Tibial artery (tissue), 4 donors: Measurements from ENCODE around the gene PIH1D1.

Experiments
- DNase-seq, 2 donors: peaks; one replicate each; pipeline ENCODE4 v3.0.0-alpha.2; 2019
- H3K27ac ChIP-seq, 2 donors: fragments of 200-600 bp; sonication (generic) in 1 of 2; 1 replicate in 1 of 2; 2 replicates in 1 of 2; pipeline ENCODE4 v1.5.1; 2018 to 2019; ENCODE audit warnings: mild to moderate bottlenecking in 1 of 2
- H3K27me3 ChIP-seq, 2 donors: fragments of 200-600 bp; sonication (generic) in 1 of 2; one replicate each; pipeline versions ENCODE4 v1.5.1 to v1.6.0; 2016 to 2019
- H3K36me3 ChIP-seq, 3 donors: fragments of 200-600 bp; sonication (generic) in 2 of 3; one replicate each; pipeline ENCODE4 v1.5.1; 2016 to 2019; ENCODE audit warnings: mild to moderate bottlenecking in 2 of 3
- H3K4me1 ChIP-seq, 4 donors: fragments of 200-600 bp; sonication (generic) in 2 of 4; 1 replicate in 3 of 4; 2 replicates in 1 of 4; pipeline ENCODE4 v1.5.1; 2016 to 2019
- H3K4me3 ChIP-seq, 2 donors: fragments of 200-600 bp; sonication (generic) in 1 of 2; 1 replicate in 1 of 2; 2 replicates in 1 of 2; pipeline ENCODE4 v1.5.1; 2018 to 2019; ENCODE audit warnings: mild to moderate bottlenecking in 2 of 2
- H3K9me3 ChIP-seq, 3 donors: fragments of 200-600 bp; sonication (generic) in 1 of 3; one replicate each; pipeline ENCODE4 v1.5.1; 2016 to 2019
- intact Hi-C: fragments of 100-400 bp; cut with DNase I; formaldehyde crosslinking; loops from one replicate; pipeline ENCODE4 v1.15.0; 2023; ENCODE audit warnings: low total_unique reads
- TF ChIP-seq, protein P1 (sequence below), 2 experiments: fragments of 200-600 bp in 1 of 2; fragments of 450-650 bp in 1 of 2; IDR thresholded peaks; one replicate each; pipeline ENCODE4 v1.5.1; 2017 to 2019; ENCODE audit warnings: antibody characterized with exemption in 2 of 2, mild to moderate bottlenecking in 1 of 2, moderate library complexity in 1 of 2

Gene PIH1D1

GRCh38 chr19:49488046-49488862, 36.6 kb upstream of the PIH1D1 start:
- H3K9me3 ChIP-seq, result no peaks in the 10 kb centered on the region
- peak overlapping the region; percentile 80 to 89 for H3K4me3 ChIP-seq
- peaks cover 0 to 29% (median 26%) of the 10 kb centered on the region in 4 donors for H3K4me1 ChIP-seq
- intact Hi-C loops, result no loop called here
- H3K27ac ChIP-seq, result peak overlapping the region; percentile 83 to 84
- DNase-seq, result no peak
- TF ChIP-seq, protein P1, sequence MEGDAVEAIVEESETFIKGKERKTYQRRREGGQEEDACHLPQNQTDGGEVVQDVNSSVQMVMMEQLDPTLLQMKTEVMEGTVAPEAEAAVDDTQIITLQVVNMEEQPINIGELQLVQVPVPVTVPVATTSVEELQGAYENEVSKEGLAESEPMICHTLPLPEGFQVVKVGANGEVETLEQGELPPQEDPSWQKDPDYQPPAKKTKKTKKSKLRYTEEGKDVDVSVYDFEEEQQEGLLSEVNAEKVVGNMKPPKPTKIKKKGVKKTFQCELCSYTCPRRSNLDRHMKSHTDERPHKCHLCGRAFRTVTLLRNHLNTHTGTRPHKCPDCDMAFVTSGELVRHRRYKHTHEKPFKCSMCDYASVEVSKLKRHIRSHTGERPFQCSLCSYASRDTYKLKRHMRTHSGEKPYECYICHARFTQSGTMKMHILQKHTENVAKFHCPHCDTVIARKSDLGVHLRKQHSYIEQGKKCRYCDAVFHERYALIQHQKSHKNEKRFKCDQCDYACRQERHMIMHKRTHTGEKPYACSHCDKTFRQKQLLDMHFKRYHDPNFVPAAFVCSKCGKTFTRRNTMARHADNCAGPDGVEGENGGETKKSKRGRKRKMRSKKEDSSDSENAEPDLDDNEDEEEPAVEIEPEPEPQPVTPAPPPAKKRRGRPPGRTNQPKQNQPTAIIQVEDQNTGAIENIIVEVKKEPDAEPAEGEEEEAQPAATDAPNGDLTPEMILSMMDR (IDR thresholded peaks at IDR 0.05), result no peak
- H3K36me3 ChIP-seq, result peaks cover 32 to 49% (median 41%) of the 10 kb centered on the region in 3 donors
- H3K27me3 ChIP-seq, result no peaks in the 10 kb centered on the region

- peaks cover 31 to 41% (median 34%) of the 10 kb centered on the region in 3 donors for H3K36me3 ChIP-seq
- peak within 1 kb of the TSS; percentile 84 to 85 for H3K27ac ChIP-seq
- no peaks in the 10 kb centered on the region for H3K9me3 ChIP-seq
- TF ChIP-seq, protein P1 (IDR thresholded peaks at IDR 0.05), result no peak
- no peaks in the 10 kb centered on the region for H3K27me3 ChIP-seq
- H3K4me3 ChIP-seq, result peak within 1 kb of the TSS; percentile 80 to 89
- H3K4me1 ChIP-seq, result peaks cover 0 to 29% (median 26%) of the 10 kb centered on the region in 4 donors
- DNase-seq, result peak; percentile 99 to 100
- intact Hi-C loops, result no loop called here
Observed at GRCh38 chr19:49487277-49488045, 35.8 kb upstream of the PIH1D1 start, which contains the start of gene RPL13A. TSS of gene RPL13A (plus strand) at chr19:49487608. CDS start at chr19:49487630, 22 bp downstream.

GRCh38 chr19:49486710-49487276, 35.2 kb upstream of the PIH1D1 start:
- Histone ChIP-seq H3K36me3 (peaks cover 24 to 38% (median 27%) of the 10 kb centered on the region in 3 donors), H3K27ac (peak overlapping the region; percentile 84 to 85), H3K27me3 (no peaks in the 10 kb centered on the region), H3K4me3 (peak overlapping the region in 1 of 2 donors; percentile 30), H3K9me3 (no peaks in the 10 kb centered on the region), H3K4me1 (peaks cover 0 to 29% (median 26%) of the 10 kb centered on the region in 4 donors)
- intact Hi-C loops, result no loop called here
- TF ChIP-seq, protein P1 (IDR thresholded peaks at IDR 0.05), result no peak
- DNase-seq, result peak in 1 of 2 donors; percentile 75

DNA sequence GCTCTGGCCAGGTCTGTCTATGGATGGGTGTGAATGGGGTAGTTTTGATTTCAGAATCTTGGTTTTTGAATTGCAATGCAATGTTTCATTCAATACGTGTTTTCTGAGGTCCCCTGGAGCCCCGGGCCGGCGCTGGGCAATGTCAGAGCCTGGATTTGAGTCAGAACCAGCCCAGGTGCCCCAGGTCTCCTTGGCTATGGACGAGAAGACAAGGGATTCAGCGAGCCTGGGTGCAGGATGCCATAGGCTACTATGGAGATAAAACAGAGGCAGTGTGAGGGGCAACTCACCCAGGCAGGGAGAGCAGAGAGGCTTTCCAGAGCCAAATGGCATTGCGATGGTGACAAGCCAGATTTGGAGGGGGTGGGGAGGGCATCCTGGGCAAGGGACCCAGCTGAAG, 34.6 kb upstream of the PIH1D1 start:
- TF ChIP-seq, protein P1 (IDR thresholded peaks at IDR 0.05), result no peak
- Histone ChIP-seq H3K4me1 (peaks cover 0 to 29% (median 26%) of the 10 kb centered on the region in 4 donors), H3K36me3 (peaks cover 18 to 36% (median 22%) of the 10 kb centered on the region in 3 donors), H3K27me3 (no peaks in the 10 kb centered on the region), H3K27ac (peak overlapping the region in 1 of 2 donors; percentile 85), H3K4me3 (no peak overlapping the region), H3K9me3 (no peaks in the 10 kb centered on the region)
- intact Hi-C loops, result no loop called here
- DNase-seq, result no peak

DNA sequence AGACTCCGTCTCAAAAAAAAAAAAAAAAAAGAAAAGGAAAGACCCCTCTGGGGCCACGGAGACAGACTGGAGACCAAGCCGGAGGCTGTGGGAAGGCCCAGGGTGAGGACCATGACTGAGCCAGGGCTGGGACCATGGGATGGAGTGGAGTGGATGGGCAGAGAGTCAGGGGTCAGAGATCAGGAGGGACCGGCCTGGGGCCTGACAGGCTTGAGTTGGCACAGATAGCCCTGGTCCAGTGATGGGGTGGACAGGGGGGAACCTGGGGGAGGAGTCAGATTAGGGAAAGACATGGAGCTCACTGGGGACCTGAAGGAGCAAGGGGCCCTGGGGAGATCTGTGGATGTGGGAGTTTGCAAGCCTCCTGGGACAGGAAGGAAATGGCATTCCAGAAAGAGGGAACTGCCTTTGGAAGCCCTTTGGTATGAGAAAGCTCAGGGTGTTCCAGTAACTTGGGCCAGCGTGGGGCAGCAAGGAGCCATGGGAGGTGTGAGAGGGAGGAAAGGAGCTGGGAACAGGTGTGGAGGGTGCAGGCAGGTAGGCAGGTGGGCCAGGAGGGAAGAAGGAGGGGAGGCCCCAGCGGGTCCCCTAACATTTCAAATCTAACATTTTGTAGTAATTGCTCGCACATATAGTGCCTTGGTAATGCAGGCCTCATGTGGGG, 29.5 kb upstream of the PIH1D1 start:
- Histone ChIP-seq H3K36me3 (peaks cover 0 to 21% (median 0%) of the 10 kb centered on the region in 3 donors), H3K9me3 (no peaks in the 10 kb centered on the region), H3K4me3 (no peak overlapping the region), H3K27me3 (no peaks in the 10 kb centered on the region), H3K27ac (no peak overlapping the region), H3K4me1 (peaks cover 0 to 7% (median 0%) of the 10 kb centered on the region in 4 donors)
- TF ChIP-seq, protein P1 (IDR thresholded peaks at IDR 0.05), result no peak
- no peak for DNase-seq
- intact Hi-C loops, result no loop called here
